COLO829 (cell line): ENCODE results near the gene KRT1.
A peak's percentile ranks its signal among the peaks of the same experiment; 100 is the strongest.
"Not testable (repeated sequence)": the region's sequence is repeated elsewhere in the genome, so short reads cannot be mapped to it uniquely, and the experiment has no call there.

Source experiments
- DNase-seq: peaks from one replicate; pipeline ENCODE4 v3.0.0; 2012; ENCODE audit warnings: low spot score

Gene KRT1

GRCh38 chr12:52681526-52682380 is 1.5 kb upstream of the KRT1 start:
- no peak for DNase-seq

DNA sequence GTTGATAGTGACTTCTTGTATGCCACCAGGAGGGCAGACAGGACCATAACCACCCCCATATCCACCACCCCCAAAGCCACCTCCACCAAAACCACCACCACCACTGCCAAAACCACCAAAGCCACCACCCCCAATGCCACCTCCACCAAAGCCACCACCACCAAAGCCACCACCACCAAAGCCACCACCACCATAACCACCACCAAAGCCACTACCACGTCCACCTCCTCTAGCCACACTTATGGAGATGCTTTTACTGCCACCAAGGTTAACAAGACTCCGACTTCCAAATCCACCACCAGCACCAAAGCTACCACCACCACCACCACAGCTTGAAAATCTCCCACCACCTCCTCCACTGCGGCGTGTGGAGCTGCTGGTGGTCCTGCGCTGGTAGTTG is 332 bp downstream of the KRT1 start:
- no peak for DNase-seq

GRCh38 chr12:52677671-52678070 is 2.5 kb downstream of the KRT1 start:
- no peak for DNase-seq

DNA sequence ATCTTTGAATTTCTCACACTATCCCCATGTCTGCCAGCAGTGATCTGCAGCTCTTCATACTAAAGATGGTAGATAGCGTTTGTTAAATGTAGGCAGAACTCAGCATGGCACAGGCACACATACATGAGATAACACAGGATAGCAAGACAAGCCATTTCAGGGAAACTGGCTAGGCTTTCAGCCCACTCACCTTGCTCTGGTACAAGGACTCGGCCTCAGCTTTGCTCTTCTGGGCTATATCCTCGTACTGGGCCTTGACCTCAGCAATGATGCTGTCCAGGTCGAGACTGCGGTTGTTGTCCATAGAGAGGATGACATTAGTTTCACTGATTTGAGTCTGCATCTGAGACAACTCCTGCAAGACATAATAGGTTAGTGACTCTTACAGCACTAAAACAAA is 3.1 kb downstream of the KRT1 start:
- DNase-seq, result no peak

DNA sequence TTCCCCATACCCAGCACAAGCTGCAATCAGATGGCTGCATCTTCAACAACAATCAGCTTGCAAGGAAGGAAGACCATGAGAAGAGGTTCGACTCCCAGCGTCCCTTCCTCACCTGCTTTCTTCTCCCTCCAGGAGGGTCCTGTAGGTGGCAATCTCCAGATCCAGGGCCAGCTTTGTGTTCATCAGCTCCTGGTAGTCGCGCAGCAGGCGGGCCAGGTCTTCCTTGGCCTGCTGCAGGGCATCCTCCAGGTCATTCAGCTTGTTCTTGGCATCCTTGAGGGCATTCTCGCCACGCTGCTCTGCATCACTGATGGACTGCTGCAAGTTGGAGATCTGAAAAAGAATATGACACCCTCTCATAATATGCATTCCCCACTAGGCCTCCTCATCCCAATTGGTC is 4.0 kb downstream of the KRT1 start:
- no peak for DNase-seq

GRCh38 chr12:52675301-52675701 is 4.9 kb downstream of the KRT1 start:
- DNase-seq, result no peak

DNA sequence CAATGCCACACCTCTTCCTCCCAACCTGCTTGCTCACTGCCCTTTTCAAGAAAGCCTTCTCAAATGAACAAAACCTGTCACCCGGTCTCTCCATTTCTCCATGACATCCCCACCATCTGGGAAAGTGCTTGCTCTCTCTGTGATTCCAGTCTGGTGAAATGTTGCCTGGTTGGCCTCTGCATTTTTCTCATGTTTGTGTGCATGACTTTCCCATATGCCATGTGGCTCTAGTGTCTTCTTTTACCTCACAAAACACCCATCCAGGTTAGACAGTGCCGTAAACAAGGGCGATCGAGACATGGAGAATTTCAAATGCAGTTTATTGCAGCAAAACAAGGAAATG is 5.8 kb downstream of the KRT1 start:
- DNase-seq, result no peak

DNA sequence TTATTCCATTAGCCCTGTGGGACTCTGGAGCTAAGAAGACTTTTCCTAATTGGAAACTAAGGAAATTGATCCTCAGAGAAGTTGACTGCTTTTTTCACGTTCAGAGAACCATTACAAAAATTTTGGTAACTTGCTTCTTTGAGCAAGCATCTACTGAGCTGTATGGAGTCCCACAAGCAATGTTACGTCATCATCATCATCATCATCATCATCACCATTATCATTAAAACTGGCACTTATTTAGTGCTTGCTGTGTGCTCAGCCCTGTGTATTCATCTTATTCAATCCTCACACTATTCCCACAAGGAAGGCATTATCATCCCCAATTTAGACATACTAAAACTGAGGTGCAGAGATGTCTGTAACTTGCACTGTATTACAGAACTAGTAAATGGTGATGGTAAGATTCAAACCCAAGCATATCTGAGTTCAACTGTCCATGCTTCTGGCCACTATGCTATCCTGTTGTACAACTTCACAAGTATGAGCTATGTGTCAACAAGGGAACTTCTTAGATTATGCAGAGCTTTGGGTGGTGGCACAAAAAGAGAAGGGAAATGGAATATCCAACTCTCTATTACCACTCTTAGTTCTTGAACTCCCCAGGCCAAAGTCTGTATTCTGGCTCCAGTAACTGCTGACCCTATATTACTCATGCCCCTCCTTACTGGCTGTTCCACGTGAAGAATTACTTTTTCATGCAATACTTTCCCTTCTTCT is 6.3 kb downstream of the KRT1 start:
- DNase-seq, result no peak

- DNase-seq, result no peak
Measured at GRCh38 chr12:52673217-52673616, 7.0 kb downstream of the KRT1 start.

GRCh38 chr12:52672321-52672933 is 7.8 kb downstream of the KRT1 start:
- DNase-seq, result peak; percentile 10

- no peak for DNase-seq
Measured at GRCh38 chr12:52670961-52671360, 9.2 kb downstream of the KRT1 start.

DNA sequence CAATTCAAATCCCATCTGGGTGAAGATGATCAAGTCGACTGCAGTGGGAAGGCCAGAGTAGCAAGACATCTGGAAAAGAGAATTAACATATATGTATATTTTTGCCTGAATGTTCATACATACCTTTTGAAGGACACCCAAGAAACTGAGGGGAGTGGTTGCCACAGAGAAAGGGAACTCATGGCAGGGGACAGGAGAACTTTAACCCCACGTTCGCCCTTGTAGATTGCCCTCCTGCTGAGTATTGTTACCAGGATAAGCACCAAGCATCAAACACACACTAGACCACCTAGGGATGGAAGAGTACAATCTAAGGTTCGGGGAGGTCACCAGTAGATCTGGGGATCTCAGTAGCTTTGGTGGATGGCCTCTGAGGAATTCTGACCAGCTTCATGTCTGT is 9.7 kb downstream of the KRT1 start:
- no peak for DNase-seq

- DNase-seq, result not testable (repeated sequence)
Measured at GRCh38 chr12:52669941-52670340, 10.3 kb downstream of the KRT1 start.

GRCh38 chr12:52669426-52669825 is 10.8 kb downstream of the KRT1 start:
- DNase-seq, result no peak

DNA sequence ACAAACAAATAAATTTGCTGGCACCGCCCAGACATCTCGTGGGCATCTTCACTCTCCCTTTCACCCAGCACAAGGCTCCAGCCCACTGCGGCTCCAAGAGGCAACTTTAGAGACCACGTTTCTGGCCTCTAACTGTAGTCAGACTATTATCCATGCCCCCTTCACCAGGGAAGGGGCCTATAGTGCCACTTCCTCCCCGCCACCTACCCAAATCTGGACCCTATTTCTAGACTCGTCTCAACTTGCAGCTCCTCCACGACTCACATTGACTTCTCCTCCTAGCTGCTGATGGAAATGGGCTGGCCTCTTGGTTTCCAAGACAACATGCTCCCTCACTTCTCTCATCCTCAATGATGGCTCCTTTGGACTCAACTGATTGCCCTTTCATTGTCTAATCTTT is 12.3 kb downstream of the KRT1 start:
- DNase-seq, result no peak

GRCh38 chr12:52667509-52667908 is 12.7 kb downstream of the KRT1 start:
- no peak for DNase-seq

DNA sequence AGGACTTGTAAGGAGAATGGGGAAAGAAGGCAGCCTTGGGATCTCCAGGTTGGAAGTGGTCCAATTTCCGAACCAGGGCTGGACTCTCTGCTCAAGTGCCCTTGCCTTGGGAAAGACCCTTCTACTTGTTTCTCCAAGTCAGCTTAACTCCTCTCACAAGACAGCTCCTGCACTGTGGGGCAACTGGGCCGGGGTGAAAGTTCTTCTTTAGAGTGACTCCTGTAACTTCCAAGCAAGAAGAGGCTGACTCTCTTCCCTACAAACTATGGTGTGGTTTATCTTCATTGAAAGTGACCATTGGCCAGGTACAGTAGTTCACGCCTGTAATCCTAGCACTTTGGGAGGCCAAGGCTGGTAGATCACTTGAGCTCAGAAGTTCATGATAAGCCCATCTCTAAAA is 13.7 kb downstream of the KRT1 start:
- DNase-seq, result no peak

GRCh38 chr12:52663420-52663819 is 16.8 kb downstream of the KRT1 start:
- no peak for DNase-seq

DNA sequence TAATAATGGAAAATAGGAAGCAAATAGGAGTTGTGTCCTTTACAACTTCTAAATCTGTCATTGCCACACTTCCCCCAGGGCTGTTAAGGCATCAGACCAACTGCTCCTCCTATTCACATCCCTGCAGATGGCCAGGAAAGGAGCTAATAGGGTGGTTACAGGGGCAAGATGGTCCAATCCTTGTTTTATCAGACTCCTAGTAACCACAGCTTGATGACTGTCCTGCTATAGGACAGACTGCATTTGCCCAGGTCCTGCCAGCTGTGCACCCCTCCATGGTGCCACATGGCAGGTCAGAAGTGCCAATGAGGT is 17.3 kb downstream of the KRT1 start:
- DNase-seq, result no peak

- DNase-seq, result no peak
Measured at GRCh38 chr12:52662093-52662917, 17.9 kb downstream of the KRT1 start.

GRCh38 chr12:52661668-52662067 is 18.5 kb downstream of the KRT1 start:
- no peak for DNase-seq

GRCh38 chr12:52660934-52661499 is 19.2 kb downstream of the KRT1 start:
- no peak for DNase-seq
